SK-N-SH treated with all-trans-retinoic acid at 6 μM for 48 hours (cell line): ENCODE results near the gene LGALS7.

Experiments
- CREB5 ChIP-seq: fragments of 250-450 bp; sonication (Bioruptor Pico); IDR thresholded peaks from 2 replicates; pipeline ENCODE4 v1.5.1; 2020; ENCODE audit warnings: low read depth, mild to moderate bottlenecking, moderate library complexity
- ESRRG ChIP-seq: fragments of 250-450 bp; sonication (Bioruptor Pico); IDR thresholded peaks from 2 replicates; pipeline ENCODE4 v1.6.1; 2021; ENCODE audit warnings: mild to moderate bottlenecking
- GLIS3 ChIP-seq: fragments of 250-450 bp; sonication (Bioruptor Pico); IDR thresholded peaks from 2 replicates; pipeline ENCODE4 v1.5.0; 2020; ENCODE audit warnings: mild to moderate bottlenecking, moderate library complexity
- PATZ1 ChIP-seq: fragments of 250-450 bp; sonication (Bioruptor Pico); IDR thresholded peaks from 2 replicates; pipeline ENCODE4 v1.8.0; 2020; ENCODE audit warnings: mild to moderate bottlenecking, moderate library complexity, borderline replicate concordance
- PPARA ChIP-seq: fragments of 250-450 bp; sonication (Bioruptor Pico); IDR thresholded peaks from 2 replicates; pipeline ENCODE4 v1.5.0; 2020; ENCODE audit warnings: mild to moderate bottlenecking, borderline replicate concordance
- RARB ChIP-seq: fragments of 250-450 bp; sonication (Bioruptor Pico); IDR thresholded peaks from 2 replicates; pipeline ENCODE4 v1.8.0; 2021; ENCODE audit warnings: mild to moderate bottlenecking, moderate library complexity
- TOX ChIP-seq: fragments of 250-450 bp; sonication (Bioruptor Pico); IDR thresholded peaks from 2 replicates; pipeline ENCODE4 v1.8.0; 2021; ENCODE audit warnings: mild to moderate bottlenecking, moderate library complexity, borderline replicate concordance
- TSHZ2 ChIP-seq: fragments of 250-450 bp; sonication (Bioruptor Pico); IDR thresholded peaks from 2 replicates; pipeline ENCODE4 v1.5.0; 2020; ENCODE audit warnings: mild to moderate bottlenecking, moderate library complexity
- ZC3H10 ChIP-seq: fragments of 250-450 bp; sonication (Bioruptor Pico); IDR thresholded peaks from 2 replicates; pipeline ENCODE4 v1.5.1; 2021; ENCODE audit warnings: mild to moderate bottlenecking, moderate library complexity
- ZFP3 ChIP-seq: fragments of 250-450 bp; sonication (Bioruptor Pico); IDR thresholded peaks from 2 replicates; pipeline ENCODE4 v1.5.0; 2020; ENCODE audit warnings: mild to moderate bottlenecking, moderate library complexity
- ZFP30 ChIP-seq: fragments of 450-650 bp; formaldehyde crosslinking; IDR thresholded peaks from 2 replicates; pipeline ENCODE4 v1.5.0; 2022; ENCODE audit warnings: mild to moderate bottlenecking, moderate library complexity
- ZNF565 ChIP-seq: fragments of 450-650 bp; formaldehyde crosslinking; conservative IDR thresholded peaks from 2 replicates; pipeline ENCODE4 v1.5.0; 2020; ENCODE audit warnings: low read depth, mild to moderate bottlenecking, moderate library complexity
- ZNF70 ChIP-seq: fragments of 450-650 bp; formaldehyde crosslinking; IDR thresholded peaks from 2 replicates; pipeline ENCODE4 v1.5.0; 2020; ENCODE audit warnings: mild to moderate bottlenecking, moderate library complexity

GRCh38 chr19:38729653-38730469 lies 43.5 kb downstream of the LGALS7 start:
- TF ChIP-seq TOX (CRISPR knock-in tag) (no peak), PATZ1 (CRISPR knock-in tag) (no peak), ZC3H10 (CRISPR knock-in tag) (no peak), RARB (no peak), ZFP3 (CRISPR knock-in tag) (no peak), ESRRG (CRISPR knock-in tag) (no peak), PPARA (no peak), CREB5 (no peak), TSHZ2 (CRISPR knock-in tag) (no peak), ZNF70 (CRISPR knock-in tag) (no peak), GLIS3 (no peak), ZNF565 (CRISPR knock-in tag) (no peak), ZFP30 (CRISPR knock-in tag) (no peak)
